Neural progenitor cell (in vitro differentiated cells): ENCODE results near the gene ADARB2. TPM values are rescaled to one million over a fixed set of nuclear protein-coding genes. Genes with fewer than 3 reads are reported as not detected.
A peak's percentile ranks its signal among the peaks of the same experiment; 100 is the strongest.

Experiments
- DNase-seq: peaks from one replicate; pipeline ENCODE4 v3.0.0-alpha.2; 2016; ENCODE audit warnings: low spot score
- H2AFZ ChIP-seq: fragments of 200-600 bp; sonication (generic); replicated peaks from 2 replicates; pipeline ENCODE4 v1.6.1; 2016; ENCODE audit warnings: antibody characterized with exemption
- H3F3A ChIP-seq: fragments of 200-600 bp; sonication (generic); 2 replicates; pipeline ENCODE4 v1.6.1; 2016; ENCODE audit warnings: antibody characterized with exemption, low read depth
- H3K27ac ChIP-seq: fragments of 200-600 bp; sonication (generic); 2 replicates; pipeline ENCODE4 v1.5.1; 2016; ENCODE audit warnings: mild to moderate bottlenecking
- H3K27me3 ChIP-seq: fragments of 200-600 bp; sonication (generic); 2 replicates; pipeline ENCODE4 v1.6.1; 2016; ENCODE audit warnings: mild to moderate bottlenecking, moderate library complexity
- H3K36me3 ChIP-seq: fragments of 200-600 bp; sonication (generic); 2 replicates; pipeline ENCODE4 v1.5.1; 2016
- H3K4me1 ChIP-seq: fragments of 200-600 bp; sonication (generic); 2 replicates; pipeline ENCODE4 v1.6.1; 2016; ENCODE audit warnings: mixed run types
- H3K4me2 ChIP-seq: fragments of 200-600 bp; sonication (generic); 2 replicates; pipeline ENCODE4 v1.6.1; 2016
- H3K4me3 ChIP-seq: fragments of 200-600 bp; sonication (generic); 2 replicates; pipeline ENCODE4 v1.5.1; 2016
- H3K79me2 ChIP-seq: fragments of 200-600 bp; sonication (generic); 2 replicates; pipeline ENCODE4 v1.6.1; 2016; ENCODE audit warnings: low read depth
- H3K9ac ChIP-seq: fragments of 200-600 bp; sonication (generic); 2 replicates; pipeline ENCODE4 v1.6.1; 2016
- H3K9me3 ChIP-seq: fragments of 200-600 bp; sonication (generic); 2 replicates; pipeline ENCODE4 v1.5.1; 2016; ENCODE audit warnings: low read depth
- H4K20me1 ChIP-seq: fragments of 200-600 bp; sonication (generic); 2 replicates; pipeline ENCODE4 v1.6.1; 2016; ENCODE audit warnings: low read depth
- H3K27ac Mint-ChIP-seq: 3 replicates; pipeline ENCODE4 v1.8.0; 2021; ENCODE audit warnings: mixed read lengths
- H3K27me3 Mint-ChIP-seq: 2 replicates; pipeline ENCODE4 v1.8.0; 2022; ENCODE audit warnings: low read depth, mild to moderate bottlenecking, inconsistent platforms, moderate library complexity, mixed read lengths; ENCODE audit not compliant: insufficient read depth
- H3K36me3 Mint-ChIP-seq: 3 replicates; pipeline ENCODE4 v1.8.0; 2021; ENCODE audit warnings: mixed read lengths
- H3K4me1 Mint-ChIP-seq: 3 replicates; pipeline ENCODE4 v1.8.0; 2021; ENCODE audit warnings: mixed read lengths
- H3K4me3 Mint-ChIP-seq: 3 replicates; pipeline ENCODE4 v1.8.0; 2021; ENCODE audit warnings: mild to moderate bottlenecking, moderate library complexity, mixed read lengths
- H3K9me3 Mint-ChIP-seq: 3 replicates; pipeline ENCODE4 v1.8.0; 2020; ENCODE audit warnings: mixed read lengths
- EZH2 ChIP-seq: fragments of 200-600 bp; sonication (generic); IDR thresholded peaks from 2 replicates; pipeline ENCODE4 v1.6.1; 2017; ENCODE audit warnings: antibody characterized with exemption, mild to moderate bottlenecking, moderate library complexity
- EZH2phosphoT487 ChIP-seq: fragments of 200-600 bp; sonication (generic); IDR thresholded peaks from 2 replicates; pipeline ENCODE4 v1.6.1; 2017; ENCODE audit warnings: antibody characterized with exemption
- total RNA-seq: library from RNA; depleted of rRNA; stranded (reverse); fragments of >200 nt; gene quantifications from 2 replicates; pipeline ENCODE4 v1.2.3, GENCODE V29; 2015; ENCODE audit warnings: low replicate concordance
- TF ChIP-seq, protein P1 (sequence below): fragments of 200-600 bp; sonication (generic); IDR thresholded peaks from 2 replicates; pipeline ENCODE4 v1.5.1; 2017; ENCODE audit warnings: antibody characterized with exemption, mild to moderate bottlenecking

The ADARB2 gene
- total RNA-seq, 1 donor from 2014 or later = not detected

DNA sequence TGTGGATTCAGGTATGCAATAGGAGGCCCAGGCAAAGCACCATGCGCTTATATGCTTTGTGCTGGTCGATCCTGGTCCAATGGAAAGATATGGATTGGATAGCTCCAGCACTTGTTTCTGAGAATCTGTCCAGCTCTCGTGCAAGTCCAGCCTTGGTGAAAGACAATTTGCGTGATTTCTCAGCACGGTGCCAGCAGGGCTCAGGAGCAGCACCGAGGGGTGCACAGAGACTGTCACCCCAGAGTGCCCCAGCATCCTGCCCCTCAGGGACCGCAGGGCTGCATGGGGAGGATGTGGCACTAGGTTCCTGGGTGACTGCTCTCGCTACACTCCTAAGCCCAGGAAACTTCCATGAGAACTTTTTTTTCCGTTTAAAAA lies 455.9 kb downstream of the ADARB2 start:
- Histone ChIP-seq H3K27ac (no peak overlapping the region), H3F3A (no peaks in the 10 kb centered on the region), H3K27me3 (no peaks in the 10 kb centered on the region), H4K20me1 (no peaks in the 10 kb centered on the region), H3K4me1 (peaks cover 8% of the 10 kb centered on the region), H3K9me3 (no peaks in the 10 kb centered on the region), H3K36me3 (no peaks in the 10 kb centered on the region), H3K79me2 (no peaks in the 10 kb centered on the region), H3K4me3 (no peak overlapping the region), H2AFZ (no peak overlapping the region), H3K9ac (no peak overlapping the region), H3K4me2 (no peak overlapping the region)
- no peak overlapping the region for H3K4me3 Mint-ChIP-seq
- H3K9me3 Mint-ChIP-seq = no peaks in the 10 kb centered on the region
- TF ChIP-seq EZH2 (no peak), EZH2phosphoT487 (no peak)
- TF ChIP-seq, protein P1, sequence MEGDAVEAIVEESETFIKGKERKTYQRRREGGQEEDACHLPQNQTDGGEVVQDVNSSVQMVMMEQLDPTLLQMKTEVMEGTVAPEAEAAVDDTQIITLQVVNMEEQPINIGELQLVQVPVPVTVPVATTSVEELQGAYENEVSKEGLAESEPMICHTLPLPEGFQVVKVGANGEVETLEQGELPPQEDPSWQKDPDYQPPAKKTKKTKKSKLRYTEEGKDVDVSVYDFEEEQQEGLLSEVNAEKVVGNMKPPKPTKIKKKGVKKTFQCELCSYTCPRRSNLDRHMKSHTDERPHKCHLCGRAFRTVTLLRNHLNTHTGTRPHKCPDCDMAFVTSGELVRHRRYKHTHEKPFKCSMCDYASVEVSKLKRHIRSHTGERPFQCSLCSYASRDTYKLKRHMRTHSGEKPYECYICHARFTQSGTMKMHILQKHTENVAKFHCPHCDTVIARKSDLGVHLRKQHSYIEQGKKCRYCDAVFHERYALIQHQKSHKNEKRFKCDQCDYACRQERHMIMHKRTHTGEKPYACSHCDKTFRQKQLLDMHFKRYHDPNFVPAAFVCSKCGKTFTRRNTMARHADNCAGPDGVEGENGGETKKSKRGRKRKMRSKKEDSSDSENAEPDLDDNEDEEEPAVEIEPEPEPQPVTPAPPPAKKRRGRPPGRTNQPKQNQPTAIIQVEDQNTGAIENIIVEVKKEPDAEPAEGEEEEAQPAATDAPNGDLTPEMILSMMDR = no peak
- DNase-seq = no peak
- H3K27me3 Mint-ChIP-seq = peaks cover 9% of the 10 kb centered on the region
- no peaks in the 10 kb centered on the region for H3K36me3 Mint-ChIP-seq
- H3K4me1 Mint-ChIP-seq = peaks cover 8% of the 10 kb centered on the region
- H3K27ac Mint-ChIP-seq = peak overlapping the region; percentile 48

DNA sequence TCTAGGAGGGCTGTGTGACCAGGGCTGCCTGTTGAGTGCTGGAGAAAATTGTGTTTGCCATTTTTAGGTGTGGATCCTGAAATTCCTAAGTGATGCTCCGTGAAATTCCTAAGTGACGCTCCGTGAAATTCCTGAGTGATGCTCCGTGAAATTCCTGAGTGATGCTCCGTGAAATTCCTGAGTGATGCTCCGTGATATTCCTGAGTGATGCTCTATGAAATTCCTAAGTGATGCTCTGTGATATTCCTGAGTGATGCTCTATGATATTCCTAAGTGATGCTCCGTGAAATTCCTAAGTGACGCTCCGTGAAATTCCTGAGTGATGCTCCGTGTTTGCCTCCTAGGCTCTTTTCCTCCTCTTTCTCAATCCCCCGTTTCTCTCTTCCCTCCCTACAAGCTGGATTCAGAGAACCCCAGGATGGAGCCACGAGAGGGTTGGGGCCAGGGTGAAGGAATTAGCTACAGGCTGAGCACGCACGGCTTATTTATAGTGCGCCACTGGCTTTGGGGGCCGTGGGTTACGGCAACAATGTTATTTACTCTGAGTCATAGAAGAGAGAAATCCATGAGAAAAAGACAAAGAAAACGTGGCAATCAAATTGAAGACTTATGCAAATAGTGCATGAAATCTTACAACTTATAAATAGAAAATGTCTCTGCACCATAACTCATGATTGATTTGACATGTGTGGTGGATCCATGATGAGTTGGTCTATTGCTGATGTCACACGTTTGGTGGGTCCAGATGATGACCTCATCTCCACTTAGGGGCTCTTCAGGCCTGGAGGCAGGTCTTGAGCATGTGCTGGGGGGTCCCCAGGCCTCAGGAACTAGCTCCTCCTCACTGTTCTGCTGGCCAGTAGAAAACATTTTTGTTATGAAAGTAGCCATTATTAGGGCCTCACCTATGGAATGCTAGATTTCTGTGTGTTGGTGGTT lies 456.6 kb downstream of the ADARB2 start:
- no peak overlapping the region for H2AFZ ChIP-seq
- H3K4me2 ChIP-seq = no peak overlapping the region
- no peak overlapping the region for H3K4me3 ChIP-seq
- H3K9ac ChIP-seq = no peak overlapping the region
- no peaks in the 10 kb centered on the region for H4K20me1 ChIP-seq
- no peaks in the 10 kb centered on the region for H3F3A ChIP-seq
- H3K4me1 ChIP-seq = peaks cover 7% of the 10 kb centered on the region
- H3K27ac Mint-ChIP-seq = peak overlapping the region; percentile 54
- no peaks in the 10 kb centered on the region for H3K9me3 Mint-ChIP-seq
- no peaks in the 10 kb centered on the region for H3K36me3 ChIP-seq
- peaks cover 9% of the 10 kb centered on the region for H3K27me3 Mint-ChIP-seq
- no peaks in the 10 kb centered on the region for H3K36me3 Mint-ChIP-seq
- no peak for TF ChIP-seq EZH2phosphoT487
- TF ChIP-seq, protein P1 = no peak
- TF ChIP-seq EZH2 = no peak
- no peak for DNase-seq
- no peak overlapping the region for H3K27ac ChIP-seq
- H3K4me1 Mint-ChIP-seq = peaks cover 6% of the 10 kb centered on the region
- H3K27me3 ChIP-seq = no peaks in the 10 kb centered on the region
- H3K4me3 Mint-ChIP-seq = no peak overlapping the region
- H3K79me2 ChIP-seq = no peaks in the 10 kb centered on the region
- no peaks in the 10 kb centered on the region for H3K9me3 ChIP-seq

DNA sequence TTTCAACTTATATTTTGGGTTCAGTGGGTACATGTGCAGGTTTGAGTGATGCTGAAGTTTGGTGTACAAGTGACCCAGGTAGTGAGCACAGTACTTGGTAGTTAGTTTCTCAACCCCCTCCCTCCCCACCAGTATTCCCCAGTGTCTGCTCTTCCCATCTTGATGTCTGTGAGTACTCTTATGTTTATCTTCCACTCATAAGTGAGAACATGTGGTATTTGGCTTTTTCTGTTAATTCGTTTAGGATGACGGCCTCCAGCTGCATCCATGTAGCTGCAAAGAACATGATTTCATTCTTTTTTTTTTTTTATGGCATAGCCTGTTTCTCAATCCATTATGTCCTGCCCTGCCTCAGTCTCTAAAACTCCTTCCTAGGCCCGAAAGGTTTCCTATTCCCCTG lies 459.0 kb downstream of the ADARB2 start:
- Mint-ChIP-seq H3K4me1 (peaks cover 11% of the 10 kb centered on the region), H3K27ac (no peak overlapping the region), H3K36me3 (no peaks in the 10 kb centered on the region), H3K9me3 (no peaks in the 10 kb centered on the region), H3K27me3 (peaks cover 17% of the 10 kb centered on the region), H3K4me3 (no peak overlapping the region)
- H3F3A ChIP-seq = no peaks in the 10 kb centered on the region
- H3K4me1 ChIP-seq = no peaks in the 10 kb centered on the region
- H3K9ac ChIP-seq = no peak overlapping the region
- no peaks in the 10 kb centered on the region for H3K27me3 ChIP-seq
- no peaks in the 10 kb centered on the region for H3K9me3 ChIP-seq
- no peaks in the 10 kb centered on the region for H3K36me3 ChIP-seq
- H2AFZ ChIP-seq = no peak overlapping the region
- TF ChIP-seq EZH2 = no peak
- TF ChIP-seq EZH2phosphoT487 = no peak
- TF ChIP-seq, protein P1 = no peak
- no peak for DNase-seq
- H4K20me1 ChIP-seq = no peaks in the 10 kb centered on the region
- H3K27ac ChIP-seq = no peak overlapping the region
- no peak overlapping the region for H3K4me3 ChIP-seq
- H3K79me2 ChIP-seq = no peaks in the 10 kb centered on the region
- no peak overlapping the region for H3K4me2 ChIP-seq
